Activated T-cell treated with anti-CD3 and anti-CD28 coated beads for 48 hours (primary cell): Measurements from ENCODE around the gene TMIGD3.

Experiments used
- DNase-seq: peaks from one replicate; pipeline ENCODE4 v3.0.0-alpha.2; 2020; ENCODE audit warnings: low read depth

Gene TMIGD3

DNA sequence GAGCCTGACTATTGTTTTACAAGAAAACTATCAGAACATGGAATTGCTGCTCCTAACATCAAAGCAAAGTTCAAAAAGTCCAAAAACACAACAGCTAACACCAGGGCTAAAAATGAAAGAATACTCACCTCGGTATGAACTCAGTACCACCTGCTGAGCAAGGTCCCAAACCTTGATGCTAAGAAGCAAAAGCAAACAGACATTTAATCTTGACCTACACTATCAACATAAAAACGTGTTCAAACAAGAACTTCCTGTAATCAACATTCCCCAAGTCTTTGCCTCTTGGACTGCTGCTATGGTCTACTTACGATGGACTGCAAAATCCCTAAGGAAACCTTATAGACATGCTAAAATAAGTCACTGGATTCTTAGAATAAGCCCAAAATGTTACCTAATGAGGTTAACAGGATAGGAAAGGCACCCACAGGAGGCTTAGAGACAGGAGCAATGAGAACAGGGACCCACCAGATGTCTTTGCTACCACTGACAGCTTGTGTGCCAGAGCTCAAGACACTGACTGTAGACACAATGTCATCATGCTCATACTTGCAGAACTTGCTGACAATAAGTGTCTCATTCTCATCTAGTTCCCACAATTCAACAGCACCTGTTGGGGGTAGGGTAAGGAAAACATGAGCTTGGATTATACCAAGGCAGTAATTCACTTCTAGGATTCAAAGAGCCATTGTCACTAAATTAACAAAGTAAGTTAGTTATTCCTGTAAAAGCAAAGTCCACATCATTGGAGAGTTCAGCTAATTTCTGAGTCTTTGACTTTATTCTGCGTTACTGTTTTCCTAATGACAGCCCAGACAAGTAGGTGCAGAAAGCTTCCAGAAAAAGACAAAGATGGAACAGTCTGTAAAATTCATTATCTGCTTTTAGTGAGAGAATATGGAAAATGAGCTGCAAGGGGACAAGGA is 56.2 kb downstream of the TMIGD3 start:
- no peak for DNase-seq

DNA sequence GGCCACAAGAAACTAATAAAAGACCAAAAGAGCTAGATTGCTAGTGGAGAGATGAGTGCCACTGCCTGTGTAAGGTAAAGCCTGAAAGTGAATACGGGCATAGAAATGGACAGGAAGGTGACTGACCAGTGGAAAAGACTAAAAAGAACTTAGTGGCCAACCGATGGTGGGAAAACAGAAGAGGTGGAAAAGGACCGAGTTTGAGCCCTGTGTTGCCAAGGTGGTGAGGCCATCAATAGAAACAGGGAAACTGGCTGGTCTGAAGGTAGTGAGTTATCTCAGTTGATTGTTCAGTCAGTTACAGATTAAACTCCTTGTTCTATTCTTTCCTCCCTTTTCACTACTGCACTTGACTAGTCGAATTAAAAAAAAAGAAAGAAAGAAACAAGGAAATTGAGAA is 56.9 kb downstream of the TMIGD3 start:
- no peak for DNase-seq

DNA sequence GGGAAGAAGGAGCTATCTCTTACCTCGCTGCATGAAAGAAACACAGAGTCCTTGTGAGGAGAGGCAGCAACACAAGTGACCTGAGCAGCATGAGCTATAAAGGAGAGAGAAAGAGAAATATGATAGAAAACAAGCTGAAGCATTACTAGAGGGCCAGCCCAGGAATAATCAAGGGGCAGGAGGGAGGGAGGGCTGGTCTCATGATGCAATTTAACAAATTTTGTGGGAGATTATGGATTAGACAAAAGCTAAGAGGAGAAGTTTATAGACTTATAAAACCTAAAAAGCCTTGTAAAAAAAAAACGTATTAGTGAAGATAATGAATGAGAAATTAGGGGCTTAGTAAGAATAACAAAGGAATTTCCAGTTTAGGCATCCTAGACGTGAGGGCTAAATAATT is 59.4 kb downstream of the TMIGD3 start:
- no peak for DNase-seq

DNA sequence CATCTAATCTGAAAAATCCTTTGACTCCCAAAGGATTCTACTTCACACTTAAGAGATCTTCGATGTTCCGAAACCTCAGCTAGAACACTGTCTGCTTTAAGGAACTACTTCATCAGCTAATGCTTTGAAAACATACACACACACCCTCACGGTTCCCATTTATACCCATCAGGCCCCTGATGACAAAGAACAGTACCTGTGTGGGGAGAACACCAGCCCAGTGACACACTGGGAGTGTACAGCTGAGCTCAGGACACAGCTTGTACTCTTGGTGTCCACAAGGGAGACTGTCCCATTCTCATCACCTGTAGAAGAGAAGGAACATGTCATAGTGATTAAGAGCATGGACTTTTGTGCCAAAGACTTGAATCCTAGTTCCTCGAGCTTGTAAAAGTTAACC is 61.0 kb downstream of the TMIGD3 start:
- peak; percentile 6 for DNase-seq

DNA sequence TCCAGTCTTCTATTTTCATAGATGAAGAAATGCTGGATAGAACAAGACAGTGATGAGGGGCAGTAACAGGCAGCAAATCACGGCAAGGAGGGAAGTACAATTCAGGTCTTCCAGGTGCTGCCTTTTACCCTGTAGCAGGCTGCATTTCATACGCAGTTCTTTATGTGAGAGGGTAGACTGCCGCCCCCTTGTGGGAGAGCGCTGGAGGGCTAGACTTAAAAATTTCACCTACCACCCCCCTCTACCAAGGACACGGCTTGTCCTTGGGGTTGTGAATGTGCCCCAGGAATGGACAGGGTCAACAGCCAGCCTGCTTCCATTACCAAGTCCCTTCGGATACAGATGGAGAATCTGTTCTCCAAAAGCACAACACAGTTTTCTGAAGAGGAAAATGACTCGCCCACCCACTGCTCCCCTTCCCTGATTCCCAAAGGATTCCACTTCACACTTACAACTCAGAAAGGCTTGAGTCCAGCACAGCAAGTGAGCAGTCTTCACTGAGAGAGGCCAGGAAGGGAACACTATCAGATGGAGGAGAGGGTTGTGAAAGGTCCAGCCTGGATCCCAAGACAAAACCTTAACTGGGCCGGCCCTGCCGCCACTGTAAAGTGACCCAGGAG is 61.8 kb downstream of the TMIGD3 start:
- peak; percentile 49 for DNase-seq

DNA sequence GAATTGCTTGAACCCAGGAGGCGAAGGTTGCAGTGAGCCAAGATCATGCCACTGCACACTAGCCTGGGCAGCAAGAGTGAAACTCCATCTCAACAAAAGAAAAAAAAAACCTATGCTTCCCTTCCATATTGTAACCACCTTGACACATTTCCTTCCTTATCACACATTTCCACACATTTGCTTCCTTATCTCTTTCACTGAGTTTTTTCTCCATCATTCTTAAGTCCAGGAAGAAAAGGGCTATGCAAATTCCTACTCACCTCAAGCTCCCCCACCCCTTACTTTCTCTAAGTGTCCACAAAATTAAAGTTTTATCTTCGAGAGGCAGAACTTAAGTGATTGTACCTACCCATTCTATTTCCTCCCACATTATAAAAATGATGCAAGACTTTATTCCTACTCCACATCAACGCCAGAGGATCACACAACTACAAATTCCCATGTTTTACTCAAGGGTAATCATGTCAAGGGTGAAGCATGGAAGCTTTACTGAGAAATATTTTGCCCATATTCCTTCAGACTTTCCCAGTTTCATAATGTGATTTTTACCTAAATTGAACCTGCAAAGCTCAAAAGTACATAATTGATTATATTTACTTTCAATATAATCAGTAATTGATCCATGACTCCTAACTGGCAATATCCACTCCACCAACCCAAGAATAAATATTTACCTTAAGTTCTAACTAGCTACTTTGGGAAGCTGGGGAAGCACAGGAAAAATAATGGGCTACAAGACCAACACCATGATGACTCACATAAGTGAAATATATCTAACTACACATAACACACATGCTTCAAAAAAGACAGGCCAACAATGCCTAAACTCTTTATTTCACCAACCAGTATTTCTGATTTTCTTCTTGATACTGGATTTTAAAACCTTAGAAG is 63.7 kb downstream of the TMIGD3 start:
- DNase-seq = no peak

DNA sequence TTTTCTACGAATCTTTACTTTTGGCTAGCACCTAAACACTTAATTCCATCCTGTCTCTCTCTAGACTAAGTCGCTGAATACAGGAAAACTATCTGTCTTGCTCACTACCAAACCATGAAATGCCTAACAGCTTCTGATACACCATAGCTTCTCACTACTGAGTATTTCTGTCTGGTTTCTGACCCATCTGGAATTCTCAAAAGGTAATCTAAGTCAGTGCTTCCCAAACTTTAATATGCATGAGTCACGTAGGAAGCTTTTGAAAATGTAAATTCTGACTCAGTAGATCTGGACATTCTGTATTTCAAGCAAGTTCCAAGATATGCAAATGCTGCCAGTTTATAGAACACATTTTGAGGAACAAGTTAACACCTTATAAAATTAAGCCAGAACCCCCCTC is 66.7 kb downstream of the TMIGD3 start:
- no peak for DNase-seq
